Gastroesophageal sphincter (tissue), 4 donors: Measurements from ENCODE around the gene ZBTB40. TPM values are rescaled to one million over a fixed set of nuclear protein-coding genes. Genes with fewer than 3 reads are reported as not detected.

Experiments
- ATAC-seq: fragments of 150-250 bp; one replicate; pipeline ENCODE4 v1.9.1; 2016; ENCODE audit warnings: mild to moderate bottlenecking, moderate library complexity
- H3K27ac ChIP-seq, 4 donors: fragments of 200-600 bp; sonication (generic) in 3 of 4; 1 replicate in 3 of 4; 2 replicates in 1 of 4; pipeline ENCODE4 v1.5.1; 2016 to 2019
- H3K27me3 ChIP-seq: fragments of 200-600 bp; sonication (generic); one replicate; pipeline ENCODE4 v1.5.1; 2019
- H3K36me3 ChIP-seq, 2 donors: fragments of 200-600 bp; sonication (generic); one replicate each; pipeline ENCODE4 v1.5.1; 2019; ENCODE audit warnings: control low read depth in 1 of 2
- H3K4me1 ChIP-seq, 3 donors: fragments of 200-600 bp; sonication (generic); 1 replicate in 2 of 3; 2 replicates in 1 of 3; pipeline ENCODE4 v1.5.1; 2016 to 2019; ENCODE audit warnings: control low read depth in 2 of 3
- H3K4me3 ChIP-seq, 2 donors: fragments of 200-600 bp; sonication (generic); one replicate each; pipeline ENCODE4 v1.5.1; 2019; ENCODE audit warnings: mild to moderate bottlenecking in 1 of 2, moderate library complexity in 1 of 2
- H3K9me3 ChIP-seq, 3 donors: fragments of 200-600 bp; sonication (generic); one replicate each; pipeline ENCODE4 v1.5.1; 2017 to 2019; ENCODE audit warnings: control low read depth in 2 of 3
- CTCF ChIP-seq, 4 experiments: fragments of 200-600 bp in 2 of 4; fragments of 450-650 bp in 2 of 4; sonication (generic) in 1 of 4; IDR thresholded peaks; one replicate each; pipeline ENCODE4 v1.5.1; 2017 to 2019; ENCODE audit warnings: antibody characterized with exemption in 4 of 4, mild to moderate bottlenecking in 2 of 4, moderate library complexity in 2 of 4
- EP300 ChIP-seq: sonication (generic); formaldehyde crosslinking; IDR thresholded peaks from one replicate; pipeline ENCODE4 v1.6.1; 2017; ENCODE audit warnings: antibody characterized with exemption, mild to moderate bottlenecking
- POLR2A ChIP-seq, 2 donors: fragments of 450-650 bp; IDR thresholded peaks; one replicate each; pipeline ENCODE4 v1.6.1; 2017; ENCODE audit warnings: antibody characterized with exemption in 2 of 2, mild to moderate bottlenecking in 2 of 2, moderate library complexity in 1 of 2
- POLR2AphosphoS5 ChIP-seq: sonication (generic); formaldehyde crosslinking; IDR thresholded peaks from one replicate; pipeline ENCODE4 v1.6.1; 2017; ENCODE audit warnings: antibody characterized with exemption
- WGBS, 2 donors: methylation state at CpG; one replicate each; pipeline ENCODE4 v1.1.5; 2018; ENCODE audit warnings: low coverage in 1 of 2; 5-methylcytosine and 5-hydroxymethylcytosine counted together
- total RNA-seq, 4 donors: library from RNA; depleted of rRNA; stranded (reverse); fragments of >200 nt; gene quantifications; one replicate each; pipeline ENCODE4 v1.1.0, GENCODE V29; 2016

ZBTB40 gene
- total RNA-seq, 4 donors from 2014 or later = 13.8 to 28.2 (median 18.4) TPM

- no peaks in the 10 kb centered on the region for H3K9me3 ChIP-seq
- H3K4me3 ChIP-seq = no peak overlapping the region
- peaks cover 7 to 32% (median 14%) of the 10 kb centered on the region in 3 donors for H3K4me1 ChIP-seq
- H3K27ac ChIP-seq = no peak overlapping the region
- H3K36me3 ChIP-seq = peaks cover 0 to 31% of the 10 kb centered on the region in 2 donors
- no peaks in the 10 kb centered on the region for H3K27me3 ChIP-seq
- 80 to 94% methylated on average over 1 to 4 of the region's 7 CpGs for WGBS, 2 donors
- ATAC-seq = no peak
- no peak for TF ChIP-seq POLR2A (IDR thresholded peaks at IDR 0.05)
- TF ChIP-seq POLR2AphosphoS5 = no peak
- TF ChIP-seq CTCF (IDR thresholded peaks at IDR 0.05) = no peak
- TF ChIP-seq EP300 = no peak
Measured at GRCh38 chr1:22496536-22497160, 45.0 kb downstream of the ZBTB40 start.

- Histone ChIP-seq H3K27ac (no peak overlapping the region), H3K4me1 (peaks cover 7 to 32% (median 14%) of the 10 kb centered on the region in 3 donors), H3K27me3 (no peaks in the 10 kb centered on the region), H3K4me3 (no peak overlapping the region), H3K9me3 (no peaks in the 10 kb centered on the region), H3K36me3 (peaks cover 0 to 30% of the 10 kb centered on the region in 2 donors)
- no peak for TF ChIP-seq EP300
- no peak for TF ChIP-seq POLR2AphosphoS5
- ATAC-seq = no peak
- 100% methylated on average over 2 of the region's 2 CpGs; no CpG with 5 or more reads in 1 of the 2 donors for WGBS, 2 donors
Measured at GRCh38 chr1:22498463-22498862, 46.8 kb downstream of the ZBTB40 start.

GRCh38 chr1:22500058-22500457 is 48.4 kb downstream of the ZBTB40 start:
- ATAC-seq = no peak
- TF ChIP-seq POLR2AphosphoS5 (no peak), CTCF (IDR thresholded peaks at IDR 0.05) (no peak), POLR2A (IDR thresholded peaks at IDR 0.05) (no peak), EP300 (no peak)

GRCh38 chr1:22500471-22500870 is 48.8 kb downstream of the ZBTB40 start:
- Histone ChIP-seq H3K4me1 (peaks cover 7 to 32% (median 14%) of the 10 kb centered on the region in 3 donors), H3K4me3 (no peak overlapping the region), H3K9me3 (no peaks in the 10 kb centered on the region), H3K27ac (no peak overlapping the region), H3K36me3 (peaks cover 0 to 33% of the 10 kb centered on the region in 2 donors), H3K27me3 (no peaks in the 10 kb centered on the region)
- TF ChIP-seq EP300 = no peak
- TF ChIP-seq POLR2A (IDR thresholded peaks at IDR 0.05) = no peak
- TF ChIP-seq POLR2AphosphoS5 = no peak
- no peak for TF ChIP-seq CTCF (IDR thresholded peaks at IDR 0.05)
- ATAC-seq = no peak
- 11 to 15% methylated on average over 6 of the region's 6 CpGs for WGBS, 2 donors

More at GRCh38 chr1:22500058-22500457, 48.4 kb downstream of the ZBTB40 start:
- Histone ChIP-seq H3K36me3 (peaks cover 0 to 31% of the 10 kb centered on the region in 2 donors), H3K27ac (no peak overlapping the region), H3K9me3 (no peaks in the 10 kb centered on the region), H3K27me3 (no peaks in the 10 kb centered on the region), H3K4me1 (peaks cover 7 to 32% (median 14%) of the 10 kb centered on the region in 3 donors), H3K4me3 (no peak overlapping the region)
- 56 to 80% methylated on average over 4 of the region's 4 CpGs for WGBS, 2 donors

GRCh38 chr1:22502202-22502601 is 50.6 kb downstream of the ZBTB40 start:
- Histone ChIP-seq H3K4me1 (peaks cover 7 to 32% (median 14%) of the 10 kb centered on the region in 3 donors), H3K27ac (no peak overlapping the region), H3K36me3 (peaks cover 1 to 33% of the 10 kb centered on the region in 2 donors), H3K4me3 (no peak overlapping the region), H3K27me3 (no peaks in the 10 kb centered on the region), H3K9me3 (no peaks in the 10 kb centered on the region)
- ATAC-seq = no peak
- 100% methylated on average over 1 of the region's 1 CpG for WGBS, 2 donors
- TF ChIP-seq POLR2A (IDR thresholded peaks at IDR 0.05) (no peak), CTCF (IDR thresholded peaks at IDR 0.05) (no peak), POLR2AphosphoS5 (no peak), EP300 (no peak)
